22Rv1 (cell line): ENCODE measurements around the gene KIF26B.
"Not testable (repeated sequence)": the region's sequence is repeated elsewhere in the genome, so short reads cannot be mapped to it uniquely, and the experiment has no call there.

Source experiments
- H3K27ac ChIP-seq: fragments of 450-650 bp; 2 replicates; pipeline ENCODE4 v1.5.1; 2017
- ZFX ChIP-seq: fragments of 450-650 bp; IDR thresholded peaks from 2 replicates; pipeline ENCODE4 v1.6.1; 2017; ENCODE audit warnings: antibody characterized with exemption, borderline replicate concordance
- TF ChIP-seq, protein P1 (sequence below): fragments of 450-650 bp; IDR thresholded peaks from 2 replicates; pipeline ENCODE4 v1.5.1; 2017; ENCODE audit warnings: mild to moderate bottlenecking

Gene KIF26B

DNA sequence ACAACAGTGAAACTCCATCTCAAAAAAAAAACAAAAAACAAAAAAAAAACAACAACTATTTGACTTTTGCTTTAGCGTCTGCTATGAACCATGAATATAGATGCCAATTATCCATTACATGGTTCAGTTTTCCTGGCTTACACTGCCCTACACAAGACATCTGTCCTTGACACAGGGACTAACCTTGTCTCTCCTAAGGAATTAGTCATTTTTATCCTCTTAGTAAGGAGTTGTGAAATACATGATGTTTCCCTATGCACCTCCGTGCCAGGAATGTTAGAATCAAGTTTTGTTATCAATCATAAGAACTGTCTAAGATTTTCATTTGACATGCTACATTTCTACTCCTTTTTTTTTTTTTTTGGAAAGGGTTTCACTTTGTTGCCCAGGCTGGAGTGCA is 241.8 kb downstream of the KIF26B start:
- H3K27ac ChIP-seq: no peak overlapping the region
- TF ChIP-seq, protein P1, sequence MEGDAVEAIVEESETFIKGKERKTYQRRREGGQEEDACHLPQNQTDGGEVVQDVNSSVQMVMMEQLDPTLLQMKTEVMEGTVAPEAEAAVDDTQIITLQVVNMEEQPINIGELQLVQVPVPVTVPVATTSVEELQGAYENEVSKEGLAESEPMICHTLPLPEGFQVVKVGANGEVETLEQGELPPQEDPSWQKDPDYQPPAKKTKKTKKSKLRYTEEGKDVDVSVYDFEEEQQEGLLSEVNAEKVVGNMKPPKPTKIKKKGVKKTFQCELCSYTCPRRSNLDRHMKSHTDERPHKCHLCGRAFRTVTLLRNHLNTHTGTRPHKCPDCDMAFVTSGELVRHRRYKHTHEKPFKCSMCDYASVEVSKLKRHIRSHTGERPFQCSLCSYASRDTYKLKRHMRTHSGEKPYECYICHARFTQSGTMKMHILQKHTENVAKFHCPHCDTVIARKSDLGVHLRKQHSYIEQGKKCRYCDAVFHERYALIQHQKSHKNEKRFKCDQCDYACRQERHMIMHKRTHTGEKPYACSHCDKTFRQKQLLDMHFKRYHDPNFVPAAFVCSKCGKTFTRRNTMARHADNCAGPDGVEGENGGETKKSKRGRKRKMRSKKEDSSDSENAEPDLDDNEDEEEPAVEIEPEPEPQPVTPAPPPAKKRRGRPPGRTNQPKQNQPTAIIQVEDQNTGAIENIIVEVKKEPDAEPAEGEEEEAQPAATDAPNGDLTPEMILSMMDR: no peak
- TF ChIP-seq ZFX: no peak

GRCh38 chr1:245397771-245398170 is 243.0 kb downstream of the KIF26B start:
- TF ChIP-seq ZFX: no peak
- TF ChIP-seq, protein P1: no peak
- H3K27ac ChIP-seq: no peak overlapping the region

GRCh38 chr1:245398180-245398579 is 243.4 kb downstream of the KIF26B start:
- no peak overlapping the region for H3K27ac ChIP-seq
- no peak for TF ChIP-seq ZFX
- TF ChIP-seq, protein P1: no peak

GRCh38 chr1:245401881-245402587 is 247.2 kb downstream of the KIF26B start:
- TF ChIP-seq, protein P1: no peak
- TF ChIP-seq ZFX: no peak
- no peak overlapping the region for H3K27ac ChIP-seq

DNA sequence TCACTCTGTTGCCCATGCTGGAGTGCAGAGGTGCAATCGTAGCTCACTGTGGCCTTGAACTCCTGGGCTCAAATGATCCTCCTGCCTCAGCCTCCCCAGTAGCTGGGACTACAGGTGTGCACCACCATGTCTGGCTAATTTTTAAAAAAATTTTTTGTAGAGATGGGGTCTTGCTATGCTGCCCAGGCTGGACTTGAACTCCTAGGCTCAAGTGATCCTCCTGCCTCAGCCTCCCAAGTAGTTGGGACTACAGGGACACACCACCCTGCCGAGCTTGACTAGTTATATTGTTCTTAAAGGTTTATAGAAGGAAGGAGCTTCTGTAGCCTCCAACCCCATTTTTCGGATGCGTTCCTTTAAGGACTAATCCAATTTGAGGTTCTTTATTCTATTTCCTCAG is 248.2 kb downstream of the KIF26B start:
- H3K27ac ChIP-seq: not testable (repeated sequence)

DNA sequence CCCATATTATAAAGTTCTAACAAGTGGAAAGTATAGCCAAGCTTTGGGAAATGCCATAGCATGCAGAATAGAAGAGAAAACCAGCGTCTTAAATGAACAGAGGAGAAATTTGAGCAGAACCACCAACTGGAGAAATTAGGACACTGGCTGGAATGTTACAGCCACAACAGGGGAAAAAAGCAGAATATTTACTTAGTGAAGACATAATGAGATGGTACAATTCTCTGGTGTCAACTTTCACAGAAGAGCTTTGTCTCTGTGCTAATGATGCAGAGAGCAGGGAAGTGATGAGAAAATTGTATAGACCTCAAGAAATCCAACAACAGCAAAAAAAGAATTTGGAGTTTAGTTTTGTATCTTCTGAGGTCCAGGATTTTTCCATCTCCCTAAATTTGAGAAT is 249.7 kb downstream of the KIF26B start:
- no peak for TF ChIP-seq ZFX
- TF ChIP-seq, protein P1: no peak

GRCh38 chr1:245404952-245405351 is 250.2 kb downstream of the KIF26B start:
- no peak overlapping the region for H3K27ac ChIP-seq
- TF ChIP-seq ZFX: no peak
- TF ChIP-seq, protein P1: no peak

More for the DNA sequence above, 249.7 kb downstream of the KIF26B start:
- no peak overlapping the region for H3K27ac ChIP-seq

DNA sequence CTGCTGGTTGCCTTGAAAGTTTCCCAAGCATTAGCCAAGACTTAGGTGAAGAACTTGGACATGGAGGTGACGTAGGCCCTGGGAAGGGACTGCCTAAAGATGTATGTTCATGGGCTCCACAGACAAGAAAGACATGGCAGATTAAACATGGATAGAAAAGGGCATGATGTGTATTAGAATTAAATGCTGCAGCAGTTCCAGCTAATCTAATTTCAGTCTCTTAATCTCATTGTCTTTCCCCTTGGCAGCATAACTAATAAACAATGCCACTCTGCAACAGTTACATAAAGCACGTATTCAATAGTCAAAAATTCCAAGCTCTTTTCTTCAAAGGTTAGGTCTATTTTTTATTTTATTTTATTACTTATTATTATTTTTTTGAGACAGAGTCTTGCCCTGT is 251.6 kb downstream of the KIF26B start:
- no peak overlapping the region for H3K27ac ChIP-seq
- TF ChIP-seq, protein P1: no peak
- no peak for TF ChIP-seq ZFX
